Breast epithelium (tissue), 4 donors: ENCODE measurements around the gene SLC39A8. TPM values are rescaled to one million over a fixed set of nuclear protein-coding genes. Genes with fewer than 3 reads are reported as not detected.

ENCODE experiments used
- DNase-seq, 2 donors: peaks; one replicate each; pipeline ENCODE4 v3.0.0-alpha.2; 2019; ENCODE audit warnings: low spot score in 2 of 2
- H3K27ac ChIP-seq, 2 donors: fragments of 200-600 bp; sonication (generic) in 1 of 2; one replicate each; pipeline ENCODE4 v1.5.1; 2016 to 2019; ENCODE audit warnings: mild to moderate bottlenecking in 1 of 2
- H3K27me3 ChIP-seq, 2 donors: fragments of 200-600 bp; sonication (generic) in 1 of 2; one replicate each; pipeline versions ENCODE4 v1.5.1 to v1.6.0; 2017 to 2019; ENCODE audit warnings: control low read depth in 1 of 2, mild to moderate bottlenecking in 1 of 2
- H3K36me3 ChIP-seq: fragments of 200-600 bp; one replicate; pipeline ENCODE4 v1.5.1; 2019
- H3K4me1 ChIP-seq, 2 donors: fragments of 200-600 bp; sonication (generic); one replicate each; pipeline ENCODE4 v1.5.1; 2016 to 2019; ENCODE audit warnings: control low read depth in 1 of 2
- H3K4me3 ChIP-seq, 3 donors: fragments of 200-600 bp; sonication (generic); 1 replicate in 2 of 3; 2 replicates in 1 of 3; pipeline ENCODE4 v1.5.1; 2016 to 2019; ENCODE audit warnings: mild to moderate bottlenecking in 3 of 3, moderate library complexity in 2 of 3
- H3K9me3 ChIP-seq, 2 donors: fragments of 200-600 bp; sonication (generic) in 1 of 2; one replicate each; pipeline ENCODE4 v1.5.1; 2016 to 2019; ENCODE audit warnings: control low read depth in 1 of 2
- CTCF ChIP-seq, 3 donors: fragments of 450-650 bp; IDR thresholded peaks; one replicate each; pipeline ENCODE4 v1.5.1; 2016 to 2017; ENCODE audit warnings: antibody characterized with exemption in 3 of 3, mild to moderate bottlenecking in 3 of 3, moderate library complexity in 3 of 3
- POLR2A ChIP-seq: fragments of 450-650 bp; IDR thresholded peaks from one replicate; pipeline ENCODE4 v1.6.1; 2016; ENCODE audit warnings: antibody characterized with exemption, mild to moderate bottlenecking, moderate library complexity
- POLR2AphosphoS5 ChIP-seq, 3 donors: sonication (generic); formaldehyde crosslinking; IDR thresholded peaks; one replicate each; pipeline ENCODE4 v1.6.1; 2017; ENCODE audit warnings: antibody characterized with exemption in 3 of 3
- intact Hi-C: fragments of 100-400 bp; cut with DNase I; formaldehyde crosslinking; loops from one replicate; pipeline ENCODE4 v1.15.1; 2023; ENCODE audit warnings: low total_unique reads
- total RNA-seq, 3 donors: library from RNA; depleted of rRNA; stranded (reverse); fragments of >200 nt; gene quantifications; one replicate each; pipeline ENCODE4 v1.1.0, GENCODE V29; 2016

The SLC39A8 gene
- total RNA-seq, 3 donors from 2014 or later: 10.6 to 66.3 (median 31.8) TPM

DNA sequence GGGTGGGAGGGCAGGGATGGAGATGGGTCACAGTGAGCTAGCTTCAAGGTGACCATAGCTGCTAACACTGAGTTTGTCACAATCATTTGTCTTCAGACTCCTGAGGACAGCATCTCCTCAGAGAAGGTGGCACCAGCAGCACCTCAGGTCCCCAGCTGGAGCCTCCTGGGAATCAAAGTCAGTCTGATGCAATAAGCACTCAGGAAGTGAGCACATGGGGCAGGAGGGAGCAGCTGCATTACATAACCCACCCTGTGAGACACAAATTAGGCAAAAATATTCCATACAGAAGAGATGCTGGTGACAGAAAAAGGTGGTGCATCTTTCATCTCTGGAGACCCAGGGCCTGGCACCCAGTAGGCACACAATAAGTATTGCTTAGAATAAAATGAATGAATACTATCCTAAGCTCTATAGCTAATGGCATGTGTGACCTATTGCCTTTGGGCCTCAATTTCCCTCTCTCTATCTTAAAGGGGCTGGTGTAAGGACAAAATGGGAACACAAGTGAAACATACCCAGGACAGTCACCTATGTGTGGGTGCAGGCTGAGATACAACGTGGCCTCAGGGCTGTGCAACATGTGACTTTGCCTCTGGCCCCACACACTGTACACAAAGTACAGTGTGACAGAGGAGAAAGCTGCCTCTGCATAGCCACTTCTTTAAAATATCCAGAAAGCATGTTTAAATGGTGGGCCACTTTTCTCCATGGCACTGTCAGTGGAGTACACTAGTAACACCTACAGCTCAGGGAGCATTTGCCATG is 37.1 kb downstream of the SLC39A8 start:
- H3K27ac ChIP-seq: no peak overlapping the region
- H3K4me1 ChIP-seq: no peaks in the 10 kb centered on the region
- H3K36me3 ChIP-seq: no peaks in the 10 kb centered on the region
- no peak overlapping the region for H3K4me3 ChIP-seq
- H3K9me3 ChIP-seq: no peaks in the 10 kb centered on the region
- TF ChIP-seq CTCF (IDR thresholded peaks at IDR 0.05) (no peak), POLR2A (no peak), POLR2AphosphoS5 (IDR thresholded peaks at IDR 0.05) (no peak)
- no peaks in the 10 kb centered on the region for H3K27me3 ChIP-seq
- intact Hi-C loops: no loop called here
- DNase-seq: no peak

GRCh38 chr4:102305666-102306065 is 39.6 kb downstream of the SLC39A8 start:
- Histone ChIP-seq H3K27ac (no peak overlapping the region), H3K9me3 (no peaks in the 10 kb centered on the region), H3K27me3 (no peaks in the 10 kb centered on the region), H3K4me1 (no peaks in the 10 kb centered on the region), H3K36me3 (no peaks in the 10 kb centered on the region), H3K4me3 (no peak overlapping the region)
- DNase-seq: no peak
- intact Hi-C loops: loop anchor here (2.0 kb wide), 1 partner anchor 17 kb away; no protein-coding TSS in a partner anchor
- TF ChIP-seq POLR2AphosphoS5 (IDR thresholded peaks at IDR 0.05) (no peak), CTCF (IDR thresholded peaks at IDR 0.05) (no peak), POLR2A (no peak)

DNA sequence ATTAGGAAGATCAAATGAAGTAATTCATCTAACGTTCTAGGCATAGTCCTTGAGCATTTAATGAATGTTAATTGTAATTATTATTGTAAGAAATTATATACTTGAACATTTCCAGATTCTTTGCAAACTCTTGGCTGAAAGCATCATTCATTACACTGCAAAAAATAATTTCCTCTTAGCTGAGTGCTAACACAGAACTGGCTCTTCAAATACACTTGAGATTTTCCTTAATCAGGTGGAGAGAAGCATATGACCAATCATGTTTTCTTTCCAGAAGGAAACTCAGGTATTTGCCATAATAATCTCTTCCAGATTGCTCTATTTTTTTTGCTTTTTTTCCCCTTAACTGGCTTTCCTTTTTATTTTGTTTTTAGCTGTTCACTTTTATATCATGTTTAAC is 42.5 kb downstream of the SLC39A8 start:
- Histone ChIP-seq H3K4me1 (no peaks in the 10 kb centered on the region), H3K36me3 (no peaks in the 10 kb centered on the region), H3K27ac (no peak overlapping the region), H3K4me3 (no peak overlapping the region), H3K27me3 (no peaks in the 10 kb centered on the region), H3K9me3 (no peaks in the 10 kb centered on the region)
- no peak for DNase-seq
- intact Hi-C loops: no loop called here
- TF ChIP-seq POLR2AphosphoS5 (IDR thresholded peaks at IDR 0.05) (no peak), POLR2A (no peak), CTCF (IDR thresholded peaks at IDR 0.05) (no peak)

- no peak overlapping the region for H3K27ac ChIP-seq
- no peaks in the 10 kb centered on the region for H3K36me3 ChIP-seq
- DNase-seq: no peak
- H3K27me3 ChIP-seq: no peaks in the 10 kb centered on the region
- no peaks in the 10 kb centered on the region for H3K4me1 ChIP-seq
- TF ChIP-seq CTCF (IDR thresholded peaks at IDR 0.05) (no peak), POLR2AphosphoS5 (IDR thresholded peaks at IDR 0.05) (no peak), POLR2A (no peak)
- intact Hi-C loops: no loop called here
- H3K4me3 ChIP-seq: no peak overlapping the region
- H3K9me3 ChIP-seq: no peaks in the 10 kb centered on the region
Observed at GRCh38 chr4:102301167-102301566, 44.1 kb downstream of the SLC39A8 start.

GRCh38 chr4:102299354-102300107 is 45.8 kb downstream of the SLC39A8 start:
- no peaks in the 10 kb centered on the region for H3K36me3 ChIP-seq
- intact Hi-C loops: no loop called here
- no peaks in the 10 kb centered on the region for H3K27me3 ChIP-seq
- DNase-seq: no peak
- H3K4me1 ChIP-seq: no peaks in the 10 kb centered on the region
- no peak overlapping the region for H3K4me3 ChIP-seq
- TF ChIP-seq POLR2AphosphoS5 (IDR thresholded peaks at IDR 0.05) (no peak), POLR2A (no peak), CTCF (IDR thresholded peaks at IDR 0.05) (peak in 1 of 3 donors; percentile 39)
- no peak overlapping the region for H3K27ac ChIP-seq
- H3K9me3 ChIP-seq: no peaks in the 10 kb centered on the region
